GM10266 (cell line): ENCODE results near the gene XRN2.

Experiments
- DNase-seq: peaks from one replicate; pipeline ENCODE4 v3.0.0; 2012; ENCODE audit errors: extremely low spot score
- CTCF ChIP-seq: IDR thresholded peaks from 2 replicates; pipeline ENCODE4 v1.5.1; 2012; ENCODE audit warnings: mild to moderate bottlenecking, low read depth; ENCODE audit not compliant: control insufficient read depth, insufficient read depth; ENCODE audit errors: missing control alignments

Gene XRN2

DNA sequence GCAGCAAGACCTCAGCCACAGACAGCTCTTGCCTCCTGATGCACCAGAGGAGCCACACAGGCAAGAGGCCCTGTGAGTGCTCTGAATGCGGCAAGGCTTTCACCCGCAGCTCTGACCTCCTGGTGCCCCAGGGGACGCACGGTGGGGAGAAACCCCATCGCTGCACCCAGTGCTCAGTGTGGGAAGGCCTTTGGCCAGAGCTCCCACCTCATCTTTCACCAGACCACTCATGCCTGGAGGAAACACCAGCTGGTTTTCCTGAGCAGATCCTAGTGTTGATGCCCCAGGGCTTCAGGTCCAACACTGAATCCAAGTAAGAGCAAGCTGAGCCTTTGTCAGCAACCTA is 37.0 kb upstream of the XRN2 start:
- DNase-seq = no peak
- no peak for TF ChIP-seq CTCF

GRCh38 chr20:21269772-21270171 is 33.4 kb upstream of the XRN2 start:
- DNase-seq = no peak
- no peak for TF ChIP-seq CTCF

- no peak for DNase-seq
These were observed 32.3 kb upstream of the XRN2 start for GRCh38 chr20:21270806-21271205.

GRCh38 chr20:21272279-21272678 is 30.9 kb upstream of the XRN2 start:
- no peak for DNase-seq
- TF ChIP-seq CTCF = no peak

More at GRCh38 chr20:21270806-21271205, 32.3 kb upstream of the XRN2 start:
- TF ChIP-seq CTCF = no peak

GRCh38 chr20:21272679-21273078 is 30.5 kb upstream of the XRN2 start:
- DNase-seq = no peak
- TF ChIP-seq CTCF = no peak

DNA sequence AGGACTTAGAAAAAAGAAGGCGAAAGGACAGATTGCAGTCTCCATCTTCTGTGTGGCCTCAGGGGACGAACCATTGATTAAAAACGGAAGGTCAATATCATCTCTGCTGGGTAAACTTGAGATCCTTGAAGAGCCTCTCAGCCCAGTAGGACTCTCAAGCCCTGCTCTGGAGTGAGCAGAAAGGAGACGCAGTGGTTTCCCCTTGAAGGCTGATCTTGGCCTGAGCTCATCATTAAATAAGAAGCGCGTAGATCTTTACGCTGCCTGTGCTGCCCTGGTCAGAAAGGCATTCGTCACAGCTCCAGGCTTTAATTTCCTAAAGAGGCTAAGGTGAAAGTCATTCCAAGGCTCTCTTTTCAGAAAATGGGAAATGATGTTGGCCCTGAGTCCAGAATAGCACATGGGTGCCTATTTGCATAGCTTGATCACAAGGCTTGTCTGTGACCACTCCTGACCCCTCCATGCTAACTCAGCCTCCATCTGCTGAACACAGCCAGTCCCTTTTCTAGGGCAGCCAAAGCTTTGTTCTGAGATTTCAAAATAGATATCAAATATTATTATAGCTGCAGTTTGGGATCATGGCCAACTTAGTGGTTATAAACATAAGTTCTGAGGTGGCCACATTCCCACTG is 29.3 kb upstream of the XRN2 start:
- no peak for DNase-seq
- no peak for TF ChIP-seq CTCF

- TF ChIP-seq CTCF = no peak
- no peak for DNase-seq
These were observed 24.3 kb upstream of the XRN2 start for GRCh38 chr20:21278829-21279228.
